SK-N-SH (cell line): ENCODE results near the gene PCDHA8. TPM values are rescaled to one million over a fixed set of nuclear protein-coding genes. Genes with fewer than 3 reads are reported as not detected.

Source experiments
- CTCF ChIA-PET: fragments of 300-600, 350-600 bp; formaldehyde crosslinking; extraction: SDS; loops from one replicate; lab custom pipeline; 2021; lab: Yijun Ruan, JAX
- POLR2A ChIA-PET: fragments of 350-600 bp; sonication (Branson Sonifier 250); formaldehyde crosslinking; extraction: SDS; loops from one replicate; lab custom pipeline; 2020; ENCODE audit warnings: antibody characterized with exemption, inconsistent platforms; lab: Yijun Ruan, JAX
- DNase-seq: peaks from one replicate; pipeline ENCODE4 v3.0.0; 2012
- H2AFZ ChIP-seq: fragments of 200-600 bp; sonication (generic); 2 replicates; pipeline ENCODE4 v1.8.1; 2016; ENCODE audit warnings: antibody characterized with exemption, mild to moderate bottlenecking, low read depth
- H3F3A ChIP-seq: fragments of 200-600 bp; sonication (generic); replicated peaks from 2 replicates; pipeline ENCODE3; 2016; ENCODE audit warnings: antibody characterized with exemption, mild to moderate bottlenecking; ENCODE audit not compliant: insufficient read depth
- H3K27ac ChIP-seq, 2 experiments: fragments of 200-500 bp in 1 of 2; fragments of 200-600 bp in 1 of 2; sonication (Bioruptor generic) in 1 of 2; sonication (generic), shearing (Covaris generic) in 1 of 2; 2 replicates each; pipeline versions ENCODE4 v1.5.1 to v1.6.1; 2014 to 2016; ENCODE audit warnings: low read depth in 2 of 2, inconsistent platforms in 1 of 2, low read length in 1 of 2, mild to moderate bottlenecking in 1 of 2, mixed read lengths in 1 of 2
- H3K27me3 ChIP-seq: fragments of 200-600 bp; sonication (generic), shearing (Covaris generic); 2 replicates; pipeline ENCODE4 v1.6.1; 2016; ENCODE audit warnings: mixed run types; ENCODE audit not compliant: insufficient read depth
- H3K36me3 ChIP-seq, 2 experiments: fragments of 200-500 bp in 1 of 2; fragments of 200-600 bp in 1 of 2; sonication (Bioruptor generic) in 1 of 2; sonication (generic) in 1 of 2; replicated peaks in 1 of 2; 2 replicates each; pipeline versions ENCODE3 to v1.5.1; 2014 to 2016; ENCODE audit warnings: low read length in 1 of 2, mild to moderate bottlenecking in 1 of 2; ENCODE audit not compliant: insufficient read depth in 2 of 2, control insufficient read depth in 1 of 2
- H3K4me1 ChIP-seq, 2 experiments: fragments of 200-500 bp in 1 of 2; fragments of 200-600 bp in 1 of 2; sonication (Bioruptor generic) in 1 of 2; sonication (generic), shearing (Covaris generic) in 1 of 2; 2 replicates each; pipeline versions ENCODE4 v1.5.1 to v1.6.1; 2014 to 2016; ENCODE audit warnings: low read depth in 1 of 2, low read length in 1 of 2, mixed run types in 1 of 2; ENCODE audit not compliant: insufficient read depth in 2 of 2, control insufficient read depth in 1 of 2
- H3K4me2 ChIP-seq: fragments of 200-600 bp; sonication (generic), shearing (Covaris generic); 2 replicates; pipeline ENCODE4 v1.6.1; 2017; ENCODE audit warnings: mixed run types
- H3K4me3 ChIP-seq, 2 experiments: fragments of 200-500 bp in 1 of 2; fragments of 200-600 bp in 1 of 2; sonication (Bioruptor generic) in 1 of 2; sonication (generic), shearing (Covaris generic) in 1 of 2; 2 replicates each; pipeline versions ENCODE4 v1.5.1 to v1.8.1; 2014 to 2016; ENCODE audit warnings: low read depth in 2 of 2, inconsistent platforms in 1 of 2, low read length in 1 of 2, mild to moderate bottlenecking in 1 of 2, mixed read lengths in 1 of 2, moderate library complexity in 1 of 2
- H3K79me2 ChIP-seq: fragments of 200-600 bp; sonication (generic); 2 replicates; pipeline ENCODE4 v1.8.1; 2017; ENCODE audit warnings: mild to moderate bottlenecking; ENCODE audit not compliant: insufficient read depth
- H3K9ac ChIP-seq: fragments of 200-600 bp; sonication (generic); 2 replicates; pipeline ENCODE4 v1.6.1; 2017; ENCODE audit warnings: mixed run types
- H3K9me2 ChIP-seq: fragments of 200-600 bp; sonication (generic); 2 replicates; pipeline ENCODE4 v1.6.1; 2017; ENCODE audit warnings: mixed run types
- H3K9me3 ChIP-seq: fragments of 200-600 bp; sonication (generic); 2 replicates; pipeline ENCODE4 v1.6.1; 2017; ENCODE audit warnings: mixed run types, mild to moderate bottlenecking, moderate library complexity
- H4K20me1 ChIP-seq: fragments of 200-600 bp; sonication (generic); 2 replicates; pipeline ENCODE4 v1.6.1; 2017; ENCODE audit warnings: mild to moderate bottlenecking, mixed run types; ENCODE audit not compliant: insufficient read depth
- ELF1 ChIP-seq: IDR thresholded peaks from 2 replicates; pipeline ENCODE4 v1.4.0; 2012
- EZH2phosphoT487 ChIP-seq: fragments of 200-600 bp; sonication (generic); IDR thresholded peaks from 2 replicates; pipeline ENCODE4 v1.6.1; 2017; ENCODE audit warnings: low read depth, mixed run types, mild to moderate bottlenecking, antibody characterized with exemption, moderate library complexity, borderline replicate concordance
- FOXJ3 ChIP-seq: sonication (generic); formaldehyde crosslinking; IDR thresholded peaks from 2 replicates; pipeline ENCODE4 v1.5.1; 2020; ENCODE audit warnings: mild to moderate bottlenecking, missing genetic modification reagents
- FOXM1 ChIP-seq: IDR thresholded peaks from 2 replicates; pipeline ENCODE4 v1.4.0; 2012; ENCODE audit warnings: low read depth, mild to moderate bottlenecking
- GABPA ChIP-seq: IDR thresholded peaks from 2 replicates; pipeline ENCODE4 v1.4.0; 2012; ENCODE audit warnings: low read depth, mild to moderate bottlenecking
- GATA2 ChIP-seq: sonication (generic); formaldehyde crosslinking; IDR thresholded peaks from 2 replicates; pipeline ENCODE4 v1.5.0; 2020; ENCODE audit warnings: mild to moderate bottlenecking, missing genetic modification reagents
- JUND ChIP-seq: IDR thresholded peaks from 2 replicates; pipeline ENCODE4 v1.4.0; 2012
- MEF2A ChIP-seq: IDR thresholded peaks from 2 replicates; pipeline ENCODE4 v1.4.0; 2012; ENCODE audit warnings: low read depth, borderline replicate concordance
- MXI1 ChIP-seq: IDR thresholded peaks from 2 replicates; pipeline ENCODE4 v1.6.1; 2012; ENCODE audit warnings: mild to moderate bottlenecking, low read depth, low read length, improper control_type of control experiment
- RAD21 ChIP-seq: IDR thresholded peaks from 2 replicates; pipeline ENCODE4 v1.6.1; 2012; ENCODE audit warnings: mild to moderate bottlenecking, low read length
- RCOR1 ChIP-seq: fragments of 150-350 bp; IDR thresholded peaks from 2 replicates; pipeline ENCODE4 v1.6.1; 2017; ENCODE audit warnings: antibody characterized with exemption, low read length
- RFX5 ChIP-seq: IDR thresholded peaks from 2 replicates; pipeline ENCODE4 v1.6.1; 2012; ENCODE audit warnings: mild to moderate bottlenecking, improper control_type of control experiment, low read length
- RXRA ChIP-seq: IDR thresholded peaks from 2 replicates; pipeline ENCODE4 v1.4.0; 2012; ENCODE audit warnings: low read depth, mild to moderate bottlenecking, borderline replicate concordance
- SIN3A ChIP-seq: IDR thresholded peaks from 2 replicates; pipeline ENCODE4 v1.6.1; 2012; ENCODE audit warnings: low read depth, mild to moderate bottlenecking, low read length, moderate library complexity, borderline replicate concordance
- TEAD4 ChIP-seq: IDR thresholded peaks from 2 replicates; pipeline ENCODE4 v1.4.0; 2012; ENCODE audit warnings: mild to moderate bottlenecking, borderline replicate concordance; ENCODE audit not compliant: insufficient read depth
- YY1 ChIP-seq: IDR thresholded peaks from 2 replicates; pipeline ENCODE4 v1.4.0; 2012; ENCODE audit warnings: low read depth, mild to moderate bottlenecking
- WGBS: methylation state at CpG from one replicate; pipeline ENCODE4 v1.1.6; 2017; ENCODE audit warnings: low lambda C conversion rate; 5-methylcytosine and 5-hydroxymethylcytosine counted together
- polyA plus RNA-seq, 3 experiments: library from polyadenylated mRNA; depleted of rRNA; stranded (reverse); fragments of >200 nt; gene quantifications; 2 replicates each; pipeline ENCODE4 v1.2.3, GENCODE V29; 2012
- TF ChIP-seq, protein P1 (sequence below): fragments of 150-350 bp; IDR thresholded peaks from 2 replicates; pipeline ENCODE4 v1.6.1; 2016; ENCODE audit warnings: mild to moderate bottlenecking, low read depth, low read length
- TF ChIP-seq, protein P2 (sequence below): IDR thresholded peaks from 2 replicates; pipeline ENCODE4 v1.4.0; 2012; ENCODE audit warnings: low read depth, borderline replicate concordance
- TF ChIP-seq, protein P3 (sequence below): IDR thresholded peaks from 2 replicates; pipeline ENCODE4 v1.4.0; 2012; ENCODE audit warnings: low read depth, borderline replicate concordance
- TF ChIP-seq, protein P4 (sequence below): fragments of 150-350 bp; IDR thresholded peaks from 2 replicates; pipeline ENCODE4 v1.6.1; 2017; ENCODE audit warnings: antibody characterized with exemption, low read length, low read depth, borderline replicate concordance
- TF ChIP-seq, protein P5 (sequence below): fragments of 200-600 bp; sonication (generic); IDR thresholded peaks from 2 replicates; pipeline ENCODE4 v1.6.1; 2017; ENCODE audit warnings: antibody characterized with exemption, mild to moderate bottlenecking, moderate library complexity

PCDHA8 gene
- polyA plus RNA-seq, 1 of the 3 experiments (the other 2 are of a cell fraction), result 0.54 TPM

DNA sequence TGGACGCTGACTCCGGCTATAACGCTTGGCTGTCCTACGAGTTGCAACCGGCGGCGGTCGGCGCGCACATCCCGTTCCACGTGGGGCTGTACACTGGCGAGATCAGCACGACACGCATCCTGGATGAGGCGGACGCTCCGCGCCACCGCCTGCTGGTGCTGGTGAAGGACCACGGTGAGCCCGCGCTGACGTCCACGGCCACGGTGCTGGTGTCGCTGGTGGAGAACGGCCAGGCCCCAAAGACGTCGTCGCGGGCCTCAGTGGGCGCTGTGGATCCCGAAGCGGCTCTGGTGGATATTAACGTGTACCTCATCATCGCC, 36.2 kb downstream of the PCDHA8 start:
- Histone ChIP-seq H3K79me2 (no peaks in the 10 kb centered on the region), H3K4me2 (no peak overlapping the region), H3K4me3 (no peak overlapping the region; a peak in 1 of 4 replicates), H3K27ac (no peak overlapping the region), H3K4me1 (no peaks in the 10 kb centered on the region; a peak in 2 of 4 replicates), H4K20me1 (no peaks in the 10 kb centered on the region), H3K36me3 (no peaks in the 10 kb centered on the region), H3K27me3 (no peaks in the 10 kb centered on the region), H3K9me2 (no peaks in the 10 kb centered on the region), H3K9ac (no peak overlapping the region), H3F3A (no peaks in the 10 kb centered on the region), H3K9me3 (no peaks in the 10 kb centered on the region), H2AFZ (no peak overlapping the region)
- 93% methylated on average over 34 of the region's 37 CpGs for WGBS
- TF ChIP-seq YY1 (no peak), RCOR1 (no peak), MXI1 (no peak), MEF2A (no peak), ELF1 (no peak), FOXM1 (no peak), GABPA (no peak), RFX5 (no peak), RAD21 (no peak)
- TF ChIP-seq, protein P1, sequence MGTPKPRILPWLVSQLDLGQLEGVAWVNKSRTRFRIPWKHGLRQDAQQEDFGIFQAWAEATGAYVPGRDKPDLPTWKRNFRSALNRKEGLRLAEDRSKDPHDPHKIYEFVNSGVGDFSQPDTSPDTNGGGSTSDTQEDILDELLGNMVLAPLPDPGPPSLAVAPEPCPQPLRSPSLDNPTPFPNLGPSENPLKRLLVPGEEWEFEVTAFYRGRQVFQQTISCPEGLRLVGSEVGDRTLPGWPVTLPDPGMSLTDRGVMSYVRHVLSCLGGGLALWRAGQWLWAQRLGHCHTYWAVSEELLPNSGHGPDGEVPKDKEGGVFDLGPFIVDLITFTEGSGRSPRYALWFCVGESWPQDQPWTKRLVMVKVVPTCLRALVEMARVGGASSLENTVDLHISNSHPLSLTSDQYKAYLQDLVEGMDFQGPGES, result no peak
- TF ChIP-seq, protein P2, sequence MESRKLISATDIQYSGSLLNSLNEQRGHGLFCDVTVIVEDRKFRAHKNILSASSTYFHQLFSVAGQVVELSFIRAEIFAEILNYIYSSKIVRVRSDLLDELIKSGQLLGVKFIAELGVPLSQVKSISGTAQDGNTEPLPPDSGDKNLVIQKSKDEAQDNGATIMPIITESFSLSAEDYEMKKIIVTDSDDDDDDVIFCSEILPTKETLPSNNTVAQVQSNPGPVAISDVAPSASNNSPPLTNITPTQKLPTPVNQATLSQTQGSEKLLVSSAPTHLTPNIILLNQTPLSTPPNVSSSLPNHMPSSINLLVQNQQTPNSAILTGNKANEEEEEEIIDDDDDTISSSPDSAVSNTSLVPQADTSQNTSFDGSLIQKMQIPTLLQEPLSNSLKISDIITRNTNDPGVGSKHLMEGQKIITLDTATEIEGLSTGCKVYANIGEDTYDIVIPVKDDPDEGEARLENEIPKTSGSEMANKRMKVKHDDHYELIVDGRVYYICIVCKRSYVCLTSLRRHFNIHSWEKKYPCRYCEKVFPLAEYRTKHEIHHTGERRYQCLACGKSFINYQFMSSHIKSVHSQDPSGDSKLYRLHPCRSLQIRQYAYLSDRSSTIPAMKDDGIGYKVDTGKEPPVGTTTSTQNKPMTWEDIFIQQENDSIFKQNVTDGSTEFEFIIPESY, result no peak
- ChIA-PET POLR2A (no interaction called here), CTCF (no interaction called here)
- no peak for DNase-seq

DNA sequence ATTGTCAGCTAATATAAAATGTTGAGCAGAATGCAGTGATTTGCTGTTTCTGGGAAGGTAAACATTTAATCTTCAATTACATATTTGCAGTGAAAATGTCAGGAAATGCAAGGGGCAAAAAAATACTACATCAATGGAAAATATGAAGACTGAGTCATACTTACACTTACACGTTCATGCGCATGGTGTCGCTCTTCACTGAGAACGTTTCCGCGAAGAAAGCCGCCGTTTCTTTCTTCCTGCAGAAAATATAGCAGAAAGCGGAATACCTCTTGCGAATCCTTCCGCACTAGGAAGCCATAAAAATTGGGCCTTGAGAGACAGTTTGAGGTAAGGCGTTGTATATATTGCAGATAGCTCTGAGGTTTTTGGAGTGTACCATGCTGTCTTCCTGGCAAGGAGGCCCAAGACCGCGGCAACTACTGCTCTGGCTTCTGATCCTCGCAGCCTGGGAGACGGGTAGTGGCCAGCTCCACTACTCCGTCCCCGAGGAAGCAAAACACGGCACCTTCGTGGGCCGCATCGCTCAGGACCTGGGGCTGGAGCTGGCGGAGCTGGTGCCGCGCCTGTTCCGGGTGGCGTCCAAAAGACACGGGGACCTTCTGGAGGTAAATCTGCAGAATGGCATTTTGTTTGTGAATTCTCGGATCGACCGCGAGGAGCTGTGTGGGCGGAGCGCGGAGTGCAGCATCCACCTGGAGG, 41.1 kb downstream of the PCDHA8 start, which contains the start of gene PCDHA13:
Gene PCDHA13, plus strand, starts transcription at position 236 of the 702 bp plus-strand sequence. Its CDS starts 145 bp downstream, at position 381.
- ChIA-PET CTCF (interaction anchor here (0.9 to 3.8 kb wide), 4 partner anchors 17 to 158 kb away, joined by 3 to 20 read pairs (median 4); partner anchors contain the start of gene PCDHAC1), POLR2A (no interaction called here)
- Histone ChIP-seq H3K27me3 (no peaks in the 10 kb centered on the region), H3K79me2 (no peaks in the 10 kb centered on the region), H3K4me3 (no peak within 1 kb of the TSS), H3F3A (no peaks in the 10 kb centered on the region), H3K4me2 (no peak within 1 kb of the TSS), H3K4me1 (no peaks in the 10 kb centered on the region; a peak in 1 of 4 replicates), H3K9me3 (no peaks in the 10 kb centered on the region; the same call in 1 of the 2 replicates), H4K20me1 (no peaks in the 10 kb centered on the region), H2AFZ (no peak within 1 kb of the TSS), H3K36me3 (no peaks in the 10 kb centered on the region), H3K9me2 (no peaks in the 10 kb centered on the region), H3K9ac (no peak within 1 kb of the TSS), H3K27ac (no peak within 1 kb of the TSS)
- no peak for DNase-seq
- 90% methylated on average over 26 of the region's 35 CpGs for WGBS
- TF ChIP-seq SIN3A, result no peak
- TF ChIP-seq RXRA, result no peak
- TF ChIP-seq, protein P3, sequence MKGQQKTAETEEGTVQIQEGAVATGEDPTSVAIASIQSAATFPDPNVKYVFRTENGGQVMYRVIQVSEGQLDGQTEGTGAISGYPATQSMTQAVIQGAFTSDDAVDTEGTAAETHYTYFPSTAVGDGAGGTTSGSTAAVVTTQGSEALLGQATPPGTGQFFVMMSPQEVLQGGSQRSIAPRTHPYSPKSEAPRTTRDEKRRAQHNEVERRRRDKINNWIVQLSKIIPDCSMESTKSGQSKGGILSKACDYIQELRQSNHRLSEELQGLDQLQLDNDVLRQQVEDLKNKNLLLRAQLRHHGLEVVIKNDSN, result no peak
- TF ChIP-seq EZH2phosphoT487, result no peak
- no peak for TF ChIP-seq GATA2 (CRISPR knock-in tag)
- TF ChIP-seq, protein P4, sequence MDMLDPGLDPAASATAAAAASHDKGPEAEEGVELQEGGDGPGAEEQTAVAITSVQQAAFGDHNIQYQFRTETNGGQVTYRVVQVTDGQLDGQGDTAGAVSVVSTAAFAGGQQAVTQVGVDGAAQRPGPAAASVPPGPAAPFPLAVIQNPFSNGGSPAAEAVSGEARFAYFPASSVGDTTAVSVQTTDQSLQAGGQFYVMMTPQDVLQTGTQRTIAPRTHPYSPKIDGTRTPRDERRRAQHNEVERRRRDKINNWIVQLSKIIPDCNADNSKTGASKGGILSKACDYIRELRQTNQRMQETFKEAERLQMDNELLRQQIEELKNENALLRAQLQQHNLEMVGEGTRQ, result no peak
- no peak for TF ChIP-seq TEAD4
- no peak for TF ChIP-seq RFX5
- TF ChIP-seq, protein P5, sequence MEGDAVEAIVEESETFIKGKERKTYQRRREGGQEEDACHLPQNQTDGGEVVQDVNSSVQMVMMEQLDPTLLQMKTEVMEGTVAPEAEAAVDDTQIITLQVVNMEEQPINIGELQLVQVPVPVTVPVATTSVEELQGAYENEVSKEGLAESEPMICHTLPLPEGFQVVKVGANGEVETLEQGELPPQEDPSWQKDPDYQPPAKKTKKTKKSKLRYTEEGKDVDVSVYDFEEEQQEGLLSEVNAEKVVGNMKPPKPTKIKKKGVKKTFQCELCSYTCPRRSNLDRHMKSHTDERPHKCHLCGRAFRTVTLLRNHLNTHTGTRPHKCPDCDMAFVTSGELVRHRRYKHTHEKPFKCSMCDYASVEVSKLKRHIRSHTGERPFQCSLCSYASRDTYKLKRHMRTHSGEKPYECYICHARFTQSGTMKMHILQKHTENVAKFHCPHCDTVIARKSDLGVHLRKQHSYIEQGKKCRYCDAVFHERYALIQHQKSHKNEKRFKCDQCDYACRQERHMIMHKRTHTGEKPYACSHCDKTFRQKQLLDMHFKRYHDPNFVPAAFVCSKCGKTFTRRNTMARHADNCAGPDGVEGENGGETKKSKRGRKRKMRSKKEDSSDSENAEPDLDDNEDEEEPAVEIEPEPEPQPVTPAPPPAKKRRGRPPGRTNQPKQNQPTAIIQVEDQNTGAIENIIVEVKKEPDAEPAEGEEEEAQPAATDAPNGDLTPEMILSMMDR, result no peak
- TF ChIP-seq FOXJ3 (CRISPR knock-in tag), result no peak
- TF ChIP-seq JUND, result no peak
